ENCODE data around the gene DUSP6.

DUSP6 gene

GRCh38 chr12:89328151-89329030 lies 23.9 kb downstream of the DUSP6 start:
- H3K27ac ChIP-seq = no peak overlapping the region
- no peak for TF ChIP-seq ZFX (IDR thresholded peaks at IDR 0.05; ENCODE audit: borderline replicate concordance)
- TF ChIP-seq, protein P1, sequence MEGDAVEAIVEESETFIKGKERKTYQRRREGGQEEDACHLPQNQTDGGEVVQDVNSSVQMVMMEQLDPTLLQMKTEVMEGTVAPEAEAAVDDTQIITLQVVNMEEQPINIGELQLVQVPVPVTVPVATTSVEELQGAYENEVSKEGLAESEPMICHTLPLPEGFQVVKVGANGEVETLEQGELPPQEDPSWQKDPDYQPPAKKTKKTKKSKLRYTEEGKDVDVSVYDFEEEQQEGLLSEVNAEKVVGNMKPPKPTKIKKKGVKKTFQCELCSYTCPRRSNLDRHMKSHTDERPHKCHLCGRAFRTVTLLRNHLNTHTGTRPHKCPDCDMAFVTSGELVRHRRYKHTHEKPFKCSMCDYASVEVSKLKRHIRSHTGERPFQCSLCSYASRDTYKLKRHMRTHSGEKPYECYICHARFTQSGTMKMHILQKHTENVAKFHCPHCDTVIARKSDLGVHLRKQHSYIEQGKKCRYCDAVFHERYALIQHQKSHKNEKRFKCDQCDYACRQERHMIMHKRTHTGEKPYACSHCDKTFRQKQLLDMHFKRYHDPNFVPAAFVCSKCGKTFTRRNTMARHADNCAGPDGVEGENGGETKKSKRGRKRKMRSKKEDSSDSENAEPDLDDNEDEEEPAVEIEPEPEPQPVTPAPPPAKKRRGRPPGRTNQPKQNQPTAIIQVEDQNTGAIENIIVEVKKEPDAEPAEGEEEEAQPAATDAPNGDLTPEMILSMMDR (IDR thresholded peaks at IDR 0.05) = no peak

- H3K27ac ChIP-seq = no peak overlapping the region
- TF ChIP-seq, protein P1 (IDR thresholded peaks at IDR 0.05) = no peak
- no peak for TF ChIP-seq ZFX (IDR thresholded peaks at IDR 0.05; ENCODE audit: borderline replicate concordance)
Observed at GRCh38 chr12:89327486-89328094, 24.7 kb downstream of the DUSP6 start.

GRCh38 chr12:89326239-89327040 lies 25.9 kb downstream of the DUSP6 start:
- H3K27ac ChIP-seq = no peak overlapping the region
- TF ChIP-seq ZFX (IDR thresholded peaks at IDR 0.05; ENCODE audit: borderline replicate concordance) = no peak
- TF ChIP-seq, protein P1 (IDR thresholded peaks at IDR 0.05) = no peak

DNA sequence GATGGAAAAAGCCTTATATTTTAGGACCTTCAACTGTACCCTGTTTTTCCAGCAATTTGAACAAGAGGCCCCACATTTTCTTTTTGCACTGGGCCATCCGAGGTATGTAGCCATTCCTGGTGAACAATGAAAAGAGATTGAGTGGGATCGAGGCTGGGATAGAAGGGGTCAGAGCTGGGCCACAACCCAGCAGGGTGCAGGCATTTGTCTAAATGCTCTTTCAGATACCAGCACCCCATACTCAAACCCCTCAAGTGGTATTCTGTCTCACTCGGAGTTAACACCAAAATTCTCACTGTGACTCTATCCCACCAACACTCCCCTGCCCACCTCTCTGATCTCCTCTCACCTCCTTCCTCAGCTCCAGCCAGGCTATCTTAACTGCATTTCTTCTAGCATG lies 26.8 kb downstream of the DUSP6 start:
- TF ChIP-seq, protein P1 (IDR thresholded peaks at IDR 0.05) = no peak
- no peak for TF ChIP-seq ZFX (IDR thresholded peaks at IDR 0.05; ENCODE audit: borderline replicate concordance)

GRCh38 chr12:89324437-89324836 lies 27.9 kb downstream of the DUSP6 start:
- no peak overlapping the region for H3K27ac ChIP-seq
- TF ChIP-seq, protein P1 (IDR thresholded peaks at IDR 0.05) = no peak
- TF ChIP-seq ZFX (IDR thresholded peaks at IDR 0.05; ENCODE audit: borderline replicate concordance) = no peak

More for the DNA sequence above, 26.8 kb downstream of the DUSP6 start:
- no peak overlapping the region for H3K27ac ChIP-seq

GRCh38 chr12:89323568-89324218 lies 28.6 kb downstream of the DUSP6 start:
- no peak overlapping the region for H3K27ac ChIP-seq
- TF ChIP-seq ZFX (IDR thresholded peaks at IDR 0.05; ENCODE audit: borderline replicate concordance) = no peak
- TF ChIP-seq, protein P1 (IDR thresholded peaks at IDR 0.05) = no peak
